Nephron (organoid): ENCODE measurements around the gene RABL6.

Source experiments
- H3K27ac Mint-ChIP-seq, 3 experiments: 2 replicates each; pipeline ENCODE4 v1.8.0; 2020; ENCODE audit warnings: mixed read lengths in 3 of 3, mild to moderate bottlenecking in 2 of 3, moderate library complexity in 1 of 3
- H3K27me3 Mint-ChIP-seq: 2 replicates; pipeline ENCODE4 v1.8.0; 2021; ENCODE audit warnings: low read depth, mild to moderate bottlenecking, moderate library complexity, mixed read lengths
- H3K36me3 Mint-ChIP-seq: 2 replicates; pipeline ENCODE4 v1.8.0; 2020; ENCODE audit warnings: low read depth, mixed read lengths
- H3K4me1 Mint-ChIP-seq: 2 replicates; pipeline ENCODE4 v1.8.0; 2020; ENCODE audit warnings: mixed read lengths
- H3K4me3 Mint-ChIP-seq, 3 experiments: 2 replicates each; pipeline ENCODE4 v1.8.0; 2020; ENCODE audit warnings: mild to moderate bottlenecking in 3 of 3, mixed read lengths in 3 of 3, moderate library complexity in 2 of 3
- H3K9me3 Mint-ChIP-seq: 2 replicates; pipeline ENCODE4 v1.8.0; 2020; ENCODE audit warnings: mixed read lengths
- TF ChIP-seq, protein P1 (sequence below), 3 experiments: fragments of 200-600 bp; sonication (generic); IDR thresholded peaks; one replicate each; pipeline ENCODE4 v1.5.0; 2021; ENCODE audit warnings: antibody characterized with exemption in 3 of 3; ENCODE audit not compliant: unreplicated experiment in 3 of 3

The RABL6 gene

DNA sequence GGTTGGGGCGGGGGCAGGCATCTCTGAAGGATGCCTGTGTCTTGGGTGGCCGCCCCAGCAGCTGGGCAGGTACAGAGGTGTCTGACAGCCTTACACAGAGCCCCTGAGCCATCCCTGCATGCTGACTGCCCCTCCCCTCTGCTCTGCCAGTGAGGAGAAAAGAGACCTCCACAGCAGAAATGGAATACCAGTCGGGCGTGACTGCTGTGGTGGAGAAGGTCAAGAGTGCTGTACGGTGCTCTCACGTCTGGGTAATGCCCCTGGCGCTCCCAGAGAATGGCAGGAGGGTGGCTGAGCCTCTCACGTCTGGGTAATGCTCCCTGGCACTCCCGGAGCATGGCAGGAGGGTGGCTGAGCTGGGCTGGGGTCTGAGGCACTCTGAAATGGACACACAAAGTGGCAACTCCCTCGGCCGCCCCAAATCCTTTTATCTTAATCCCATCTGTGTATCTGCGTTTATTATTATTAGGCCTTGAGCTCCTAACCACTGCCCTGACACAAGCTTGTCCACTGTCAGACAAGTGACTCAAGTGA is 2.5 kb upstream of the RABL6 start:
- Mint-ChIP-seq H3K9me3 (no peaks in the 10 kb centered on the region), H3K36me3 (peaks cover 10% of the 10 kb centered on the region), H3K27ac (peak overlapping the region in 1 of 3 experiments; percentile 53), H3K4me3 (peak overlapping the region; percentile 60 to 73 (median 73)), H3K27me3 (peaks cover 23% of the 10 kb centered on the region), H3K4me1 (peaks cover 26% of the 10 kb centered on the region)
- TF ChIP-seq, protein P1, sequence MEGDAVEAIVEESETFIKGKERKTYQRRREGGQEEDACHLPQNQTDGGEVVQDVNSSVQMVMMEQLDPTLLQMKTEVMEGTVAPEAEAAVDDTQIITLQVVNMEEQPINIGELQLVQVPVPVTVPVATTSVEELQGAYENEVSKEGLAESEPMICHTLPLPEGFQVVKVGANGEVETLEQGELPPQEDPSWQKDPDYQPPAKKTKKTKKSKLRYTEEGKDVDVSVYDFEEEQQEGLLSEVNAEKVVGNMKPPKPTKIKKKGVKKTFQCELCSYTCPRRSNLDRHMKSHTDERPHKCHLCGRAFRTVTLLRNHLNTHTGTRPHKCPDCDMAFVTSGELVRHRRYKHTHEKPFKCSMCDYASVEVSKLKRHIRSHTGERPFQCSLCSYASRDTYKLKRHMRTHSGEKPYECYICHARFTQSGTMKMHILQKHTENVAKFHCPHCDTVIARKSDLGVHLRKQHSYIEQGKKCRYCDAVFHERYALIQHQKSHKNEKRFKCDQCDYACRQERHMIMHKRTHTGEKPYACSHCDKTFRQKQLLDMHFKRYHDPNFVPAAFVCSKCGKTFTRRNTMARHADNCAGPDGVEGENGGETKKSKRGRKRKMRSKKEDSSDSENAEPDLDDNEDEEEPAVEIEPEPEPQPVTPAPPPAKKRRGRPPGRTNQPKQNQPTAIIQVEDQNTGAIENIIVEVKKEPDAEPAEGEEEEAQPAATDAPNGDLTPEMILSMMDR (IDR thresholded peaks at IDR 0.05; ENCODE audit: unreplicated experiment in 3 of 3): no peak

DNA sequence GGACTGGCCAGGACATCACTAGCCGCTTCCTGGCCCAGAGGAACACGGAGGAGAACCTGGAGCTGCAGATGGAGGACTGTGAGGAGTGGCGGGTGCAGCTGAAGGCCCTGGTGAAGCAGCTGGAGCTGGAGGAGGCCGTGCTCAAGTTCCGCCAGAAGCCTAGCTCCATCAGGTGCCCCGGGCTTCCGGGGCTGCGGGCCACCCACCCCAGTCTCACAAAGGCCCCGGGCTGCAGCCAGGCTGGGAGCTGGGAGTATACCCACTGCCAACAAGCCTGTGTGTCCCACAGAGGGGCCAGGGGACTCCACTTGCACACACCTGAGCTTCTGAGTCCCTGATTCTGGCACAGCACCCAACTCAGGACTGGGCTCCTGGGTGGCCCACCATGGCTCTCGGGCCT is 1.7 kb upstream of the RABL6 start:
- Mint-ChIP-seq H3K4me1 (peaks cover 22% of the 10 kb centered on the region), H3K27me3 (peaks cover 15% of the 10 kb centered on the region), H3K27ac (no peak overlapping the region), H3K9me3 (no peaks in the 10 kb centered on the region), H3K36me3 (peaks cover 14% of the 10 kb centered on the region), H3K4me3 (peak overlapping the region; percentile 88 to 90 (median 90))
- TF ChIP-seq, protein P1 (IDR thresholded peaks at IDR 0.05; ENCODE audit: unreplicated experiment in 3 of 3): no peak

DNA sequence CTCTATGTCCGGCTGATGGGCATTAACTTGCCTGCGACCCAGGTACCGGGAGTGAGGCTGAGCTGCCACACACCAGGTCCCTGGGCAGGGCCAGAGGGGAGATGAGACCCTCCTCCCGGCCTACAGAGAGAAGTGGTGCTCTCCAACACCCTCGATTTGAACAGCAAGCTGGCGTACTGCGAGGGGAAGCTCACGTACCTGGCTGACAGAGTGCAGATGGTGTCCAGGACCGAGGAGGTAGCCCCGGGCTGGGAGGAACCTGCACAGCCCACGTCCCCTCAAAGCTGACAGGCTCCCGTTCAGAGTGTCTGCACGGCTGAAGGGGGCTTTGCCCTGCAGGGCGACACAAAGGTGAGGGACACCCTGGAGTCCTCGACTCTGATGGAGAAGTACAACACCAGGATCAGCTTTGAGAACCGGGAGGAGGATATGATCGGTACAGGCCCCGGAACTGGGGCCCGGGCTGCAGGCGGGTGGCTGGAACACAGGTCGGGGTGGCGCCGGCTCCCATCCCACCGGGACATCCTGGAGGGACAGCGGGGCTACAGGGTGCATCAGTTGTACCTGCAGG is 1.0 kb upstream of the RABL6 start:
- Mint-ChIP-seq H3K4me1 (peaks cover 23% of the 10 kb centered on the region), H3K36me3 (peaks cover 15% of the 10 kb centered on the region), H3K27ac (peak overlapping the region in 1 of 3 experiments; percentile 81), H3K4me3 (peak overlapping the region; percentile 88 to 90 (median 90)), H3K27me3 (peaks cover 10% of the 10 kb centered on the region), H3K9me3 (no peaks in the 10 kb centered on the region)
- TF ChIP-seq, protein P1 (IDR thresholded peaks at IDR 0.05; ENCODE audit: unreplicated experiment in 3 of 3): no peak

DNA sequence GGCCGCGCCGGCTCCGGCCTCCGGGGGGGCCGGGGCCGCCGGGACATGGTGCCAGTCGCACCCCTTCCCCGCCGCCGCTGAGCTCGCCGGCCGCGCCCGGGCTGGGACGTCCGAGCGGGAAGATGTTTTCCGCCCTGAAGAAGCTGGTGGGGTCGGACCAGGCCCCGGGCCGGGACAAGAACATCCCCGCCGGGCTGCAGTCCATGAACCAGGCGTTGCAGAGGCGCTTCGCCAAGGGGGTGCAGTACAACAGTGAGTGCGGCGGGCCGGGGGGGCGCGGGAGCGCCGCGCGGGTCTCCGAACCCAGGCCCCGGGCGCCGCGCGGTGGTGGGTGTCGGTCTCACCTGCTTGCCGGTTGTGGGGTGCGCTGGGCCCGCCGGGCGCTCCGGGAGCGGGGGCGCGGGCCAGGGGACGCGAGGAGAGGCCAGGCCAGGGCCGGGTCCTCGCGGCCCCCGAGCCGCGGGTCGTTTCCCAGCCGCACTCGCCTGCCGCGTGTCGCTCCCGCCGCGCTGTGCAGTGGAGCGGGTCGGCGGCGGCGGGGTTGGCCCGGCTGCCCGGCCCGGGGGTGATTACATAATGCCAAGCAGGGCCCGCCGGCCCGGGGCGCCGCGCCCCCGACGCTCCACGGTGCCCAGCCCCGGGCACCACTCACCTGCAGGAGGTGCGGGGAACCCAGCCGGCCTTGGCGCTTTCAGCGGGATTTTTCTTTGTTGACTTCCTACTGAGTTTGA is 492 bp downstream of the RABL6 start:
- peak overlapping the region; percentile 82 to 91 (median 89) for H3K4me3 Mint-ChIP-seq
- peaks cover 23% of the 10 kb centered on the region for H3K4me1 Mint-ChIP-seq
- H3K36me3 Mint-ChIP-seq: peaks cover 23% of the 10 kb centered on the region
- H3K27me3 Mint-ChIP-seq: peaks cover 3% of the 10 kb centered on the region
- H3K27ac Mint-ChIP-seq: peak overlapping the region; percentile 59 to 87 (median 60)
- TF ChIP-seq, protein P1 (IDR thresholded peaks at IDR 0.05; ENCODE audit: unreplicated experiment in 3 of 3): no peak
- no peaks in the 10 kb centered on the region for H3K9me3 Mint-ChIP-seq

DNA sequence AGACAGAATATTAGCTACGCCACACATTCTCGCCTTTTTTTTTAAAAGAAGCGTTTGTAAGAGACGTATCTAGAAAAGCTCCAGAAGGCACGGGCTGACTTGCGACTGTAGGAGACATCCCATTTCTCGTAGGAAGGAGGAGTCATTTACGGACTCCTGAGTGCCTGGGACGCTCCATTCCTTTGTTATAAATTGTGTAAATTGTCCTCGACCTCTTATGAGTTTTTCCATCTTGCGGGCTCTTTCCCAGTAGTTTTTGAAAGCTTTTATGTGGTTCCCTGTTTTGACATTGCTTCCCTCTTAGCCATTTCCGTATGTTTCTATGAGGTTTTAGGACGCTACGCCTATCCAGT is 1.0 kb downstream of the RABL6 start:
- Mint-ChIP-seq H3K27ac (peak overlapping the region; percentile 59 to 87 (median 60)), H3K9me3 (no peaks in the 10 kb centered on the region), H3K4me3 (peak overlapping the region; percentile 82 to 91 (median 89)), H3K36me3 (peaks cover 27% of the 10 kb centered on the region), H3K4me1 (peaks cover 23% of the 10 kb centered on the region), H3K27me3 (no peaks in the 10 kb centered on the region)
- TF ChIP-seq, protein P1 (IDR thresholded peaks at IDR 0.05; ENCODE audit: unreplicated experiment in 3 of 3): no peak
